NCI-H460 (cell line): ENCODE results near the gene SLC30A2. TPM values are rescaled to one million over a fixed set of nuclear protein-coding genes. Genes with fewer than 3 reads are reported as not detected.

Experiments used
- DNase-seq: peaks from one replicate; pipeline ENCODE4 v3.0.0-alpha.2; 2016; ENCODE audit warnings: low read depth; ENCODE audit errors: extremely low read depth
- small RNA-seq, 2 experiments: library from RNA; depleted of rRNA; stranded (forward); fragments of <200 nt; gene quantifications; one replicate each; pipeline ENCODE3, GENCODE V24; 2014
- total RNA-seq: library from RNA; depleted of rRNA; stranded (reverse); fragments of >200 nt; shearing (Covaris generic); gene quantifications from 2 replicates; pipeline ENCODE4 v1.2.3, GENCODE V29; 2014; rRNA removed

Gene SLC30A2
- total RNA-seq, 1 experiment from 2014 or later = not detected

DNA sequence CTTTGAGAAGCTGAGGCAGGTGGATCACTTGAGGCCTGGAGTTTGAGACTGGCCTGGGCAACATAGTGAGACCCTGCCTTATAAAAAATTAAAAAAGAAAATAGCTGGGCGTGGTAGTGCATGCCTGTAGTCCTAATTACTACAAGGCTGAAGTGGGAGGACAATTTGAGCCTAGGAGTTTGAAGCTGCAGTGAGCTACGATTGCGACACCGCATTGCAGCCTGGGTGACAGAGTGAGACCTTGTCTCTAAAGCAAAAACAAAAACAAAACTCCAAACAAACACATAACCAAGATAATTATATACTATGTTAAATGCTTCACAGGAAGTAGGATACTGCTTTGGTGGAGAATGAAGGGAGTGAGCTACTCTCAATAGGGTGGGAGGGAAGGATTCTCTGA is 42.7 kb downstream of the SLC30A2 start:
- no peak for DNase-seq

DNA sequence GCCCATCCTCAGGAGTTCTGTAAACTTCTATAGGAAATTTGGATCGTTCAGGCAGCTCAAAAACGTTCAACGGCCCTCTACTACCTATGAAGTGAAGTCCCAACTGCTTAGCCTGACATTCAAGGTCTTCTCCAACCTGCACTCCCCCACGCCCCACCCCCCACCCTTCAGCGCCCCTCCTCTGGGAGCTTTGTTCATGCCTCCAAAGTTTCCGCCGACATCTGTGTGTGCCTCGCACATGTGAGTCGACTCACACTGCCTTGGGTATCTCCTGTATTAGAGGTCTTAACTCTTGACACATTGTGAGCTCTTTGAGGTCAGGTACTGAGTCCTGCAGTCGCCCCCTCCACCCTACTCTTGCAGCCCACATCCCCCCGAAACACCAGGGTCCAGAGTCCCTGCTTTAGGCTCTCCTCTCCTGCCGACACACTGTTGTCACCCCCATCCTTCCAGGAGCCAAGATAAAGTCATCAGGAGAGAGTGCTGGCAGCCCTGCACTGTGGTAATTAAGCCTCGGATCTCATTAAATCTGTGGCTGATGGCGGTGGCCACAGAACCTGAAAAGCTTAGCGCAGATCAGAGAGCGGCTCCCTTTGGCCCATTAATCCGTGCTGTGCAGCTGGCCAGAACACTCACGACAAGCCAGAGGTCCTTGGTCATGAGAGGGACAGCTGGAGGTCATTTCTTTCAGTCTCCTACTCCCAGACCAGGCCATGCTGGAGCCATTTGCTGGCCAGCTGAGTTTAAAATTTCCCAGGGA is 46.7 kb downstream of the SLC30A2 start:
- no peak for DNase-seq

DNA sequence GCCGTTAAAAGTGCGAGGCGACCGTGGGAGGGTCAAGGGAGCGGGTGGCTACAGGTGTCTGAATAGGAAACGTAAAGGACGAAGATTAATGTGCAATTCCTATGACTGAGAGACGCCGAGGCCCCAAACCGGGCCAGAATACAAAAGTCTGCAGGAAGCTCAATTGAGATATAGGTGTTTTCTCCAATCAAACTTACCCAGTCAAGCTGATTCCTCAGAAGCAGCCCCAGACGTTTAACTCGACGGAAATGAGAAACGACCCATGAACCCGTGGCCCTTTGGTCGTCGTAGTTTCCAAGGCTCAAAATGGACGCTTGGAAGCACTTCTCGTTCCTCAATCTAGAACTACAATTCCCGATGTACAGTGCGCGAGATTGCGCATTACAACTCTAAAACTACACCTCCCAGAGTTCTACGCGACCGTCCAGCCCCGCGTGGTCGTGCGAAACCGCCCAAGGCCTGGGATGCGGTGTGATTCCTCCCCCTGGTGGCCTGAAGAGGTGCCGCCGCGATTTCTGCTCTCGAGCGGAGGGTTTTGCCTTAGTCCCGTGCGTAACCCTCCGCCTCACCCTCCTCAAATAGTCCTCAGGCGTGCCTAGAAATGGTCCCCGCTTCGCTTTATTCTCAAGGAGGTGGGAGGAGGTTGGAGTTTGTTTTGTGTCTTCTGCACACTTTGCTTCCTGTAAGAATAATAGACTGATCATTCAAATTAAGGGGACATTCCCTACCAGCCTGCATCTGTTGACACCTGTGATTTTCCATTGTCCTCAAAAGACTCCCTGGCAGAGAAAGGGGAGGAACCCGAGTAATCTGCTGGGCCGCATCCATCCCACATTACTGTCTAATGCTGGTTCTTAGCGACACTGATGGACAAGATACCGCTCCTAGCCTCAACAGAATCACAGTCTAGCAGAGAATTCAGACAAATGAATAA is 47.8 kb downstream of the SLC30A2 start, which contains the start of gene PAFAH2:
TSS of gene PAFAH2 (minus strand) at position 236 of the 934 bp plus-strand sequence. CDS start 7,247 bp downstream, outside the sequence.
- DNase-seq = peak; percentile 97

GRCh38 chr1:25996966-25997827 is 48.7 kb downstream of the SLC30A2 start:
- no peak for DNase-seq

DNA sequence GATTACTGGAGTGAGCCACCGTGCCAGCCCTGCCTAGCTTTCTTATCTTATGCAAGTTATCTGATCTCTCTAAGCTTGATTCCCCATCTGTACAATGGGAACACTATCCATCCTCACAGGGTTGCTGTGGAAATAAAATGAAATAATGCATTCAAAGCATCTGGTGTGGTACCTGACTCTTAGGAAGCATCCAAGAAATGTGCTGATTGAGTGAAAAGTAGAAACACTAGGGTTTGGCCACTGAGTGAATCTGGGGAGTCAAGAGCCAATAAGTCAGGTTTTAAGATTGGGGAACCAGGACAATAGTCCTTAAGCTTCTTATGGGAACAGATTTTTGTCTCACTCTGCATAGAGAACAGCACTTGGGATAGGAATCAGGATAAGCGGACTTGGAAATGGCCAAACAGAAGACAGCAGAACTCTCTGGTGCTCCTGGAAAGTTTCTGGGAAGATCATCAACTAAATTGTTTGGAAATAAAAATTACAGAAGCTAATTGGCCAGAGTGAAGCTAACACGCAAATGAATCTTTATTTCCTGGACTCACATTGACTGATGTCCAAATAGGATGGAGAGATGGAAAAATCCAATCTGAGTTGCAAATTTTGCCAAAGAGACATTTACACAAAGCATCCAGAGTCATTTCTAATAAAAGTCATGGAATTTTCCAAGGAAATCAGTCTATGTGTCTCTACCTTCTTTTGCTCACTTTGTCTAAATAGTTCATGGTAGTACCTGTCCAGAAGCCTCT is 51.3 kb downstream of the SLC30A2 start:
- DNase-seq = no peak

DNA sequence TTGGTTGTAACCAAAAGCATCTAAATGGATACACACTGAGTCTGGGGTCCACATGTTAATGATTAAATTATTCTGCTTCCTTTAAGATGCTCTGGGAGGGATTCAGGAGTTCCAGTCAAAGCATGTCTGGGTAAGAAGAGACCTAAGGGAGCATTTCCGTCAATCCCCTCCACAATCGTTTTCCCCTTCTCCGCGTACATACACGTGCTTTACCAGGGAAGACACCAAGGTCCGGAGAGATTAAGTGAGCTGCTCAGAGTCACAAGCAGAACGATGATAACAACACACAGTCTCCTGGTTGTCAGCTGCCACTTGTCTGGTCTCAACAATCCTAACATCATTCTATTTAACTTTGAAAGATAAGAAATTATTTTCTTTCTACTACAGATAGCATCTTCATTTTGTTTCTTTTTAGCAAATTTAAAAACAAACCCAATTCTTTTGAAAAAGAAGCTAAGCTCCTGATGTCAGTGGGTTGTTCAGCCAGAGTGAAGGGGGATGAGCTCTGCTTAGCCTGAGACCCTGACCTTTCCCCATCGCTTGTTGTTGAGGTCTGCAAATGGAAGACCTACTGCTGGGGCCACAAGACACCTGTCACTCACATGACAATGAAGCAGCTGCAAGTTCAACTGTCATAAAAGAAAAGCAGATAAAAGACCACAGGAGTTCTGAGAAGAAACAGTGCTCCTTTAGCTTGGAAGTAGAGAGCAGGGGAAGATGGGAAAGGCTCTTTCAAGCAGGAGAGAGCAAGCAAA is 52.5 kb downstream of the SLC30A2 start:
- DNase-seq = no peak

DNA sequence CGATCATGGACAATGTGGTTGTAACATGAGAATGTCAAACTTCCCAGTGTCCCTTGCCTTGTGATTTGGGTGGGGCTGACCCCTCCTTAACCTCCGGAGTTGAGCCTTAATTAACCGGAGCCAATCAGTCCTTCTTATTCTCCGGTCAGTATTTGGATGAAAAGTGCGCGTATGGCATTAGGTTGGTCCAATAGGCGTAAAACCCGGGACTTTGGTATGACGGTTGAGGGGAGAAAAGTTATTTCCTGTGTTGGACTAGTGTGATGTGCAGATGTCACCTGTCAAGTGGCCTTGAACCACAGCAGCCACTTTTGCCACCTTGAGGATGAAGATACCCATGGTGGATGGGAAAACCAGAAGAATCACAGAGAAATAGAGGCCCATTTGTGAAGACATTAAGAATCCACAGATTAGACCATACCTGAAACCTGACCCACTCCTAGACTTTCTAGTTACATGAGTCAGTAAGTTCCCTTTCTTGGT is 53.2 kb downstream of the SLC30A2 start:
- DNase-seq = no peak

DNA sequence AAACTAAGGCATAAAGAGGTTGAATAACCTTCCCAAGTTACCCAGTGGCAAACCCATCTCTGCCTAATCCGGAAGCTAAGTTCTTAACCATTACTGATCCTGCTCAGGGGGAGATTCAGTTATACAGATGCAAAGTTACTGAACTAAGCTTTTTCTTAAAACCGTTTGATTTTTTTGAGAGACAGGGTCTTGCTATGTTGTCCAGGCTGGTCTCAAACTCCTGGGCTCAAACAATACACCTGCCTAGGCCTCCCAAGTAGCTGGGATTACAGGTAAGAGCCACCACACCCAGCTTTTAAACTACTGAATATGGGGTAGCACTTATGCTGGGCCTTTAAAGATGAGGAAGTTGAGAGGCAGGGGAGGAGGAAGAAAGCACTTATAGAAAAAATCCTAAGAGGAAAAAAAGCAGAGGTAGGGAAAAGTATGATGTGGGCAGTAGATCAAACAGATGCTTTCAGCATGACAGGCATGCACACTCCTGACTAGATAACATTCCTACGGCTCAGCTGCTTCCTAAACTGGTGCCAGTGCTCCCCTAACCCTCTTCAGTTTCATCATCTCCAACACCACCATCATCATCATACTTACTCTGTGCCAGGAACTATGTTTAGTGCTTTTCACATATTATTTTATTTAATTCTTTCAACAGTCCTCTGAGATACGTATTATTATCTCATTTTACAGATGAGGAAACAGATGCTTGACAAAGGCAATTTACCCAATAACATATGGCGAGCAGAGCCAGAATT is 53.8 kb downstream of the SLC30A2 start:
- DNase-seq = no peak

- DNase-seq = no peak
Observed at GRCh38 chr1:25990702-25991395, 55.1 kb downstream of the SLC30A2 start.

GRCh38 chr1:25990251-25990650 is 55.7 kb downstream of the SLC30A2 start:
- DNase-seq = no peak

DNA sequence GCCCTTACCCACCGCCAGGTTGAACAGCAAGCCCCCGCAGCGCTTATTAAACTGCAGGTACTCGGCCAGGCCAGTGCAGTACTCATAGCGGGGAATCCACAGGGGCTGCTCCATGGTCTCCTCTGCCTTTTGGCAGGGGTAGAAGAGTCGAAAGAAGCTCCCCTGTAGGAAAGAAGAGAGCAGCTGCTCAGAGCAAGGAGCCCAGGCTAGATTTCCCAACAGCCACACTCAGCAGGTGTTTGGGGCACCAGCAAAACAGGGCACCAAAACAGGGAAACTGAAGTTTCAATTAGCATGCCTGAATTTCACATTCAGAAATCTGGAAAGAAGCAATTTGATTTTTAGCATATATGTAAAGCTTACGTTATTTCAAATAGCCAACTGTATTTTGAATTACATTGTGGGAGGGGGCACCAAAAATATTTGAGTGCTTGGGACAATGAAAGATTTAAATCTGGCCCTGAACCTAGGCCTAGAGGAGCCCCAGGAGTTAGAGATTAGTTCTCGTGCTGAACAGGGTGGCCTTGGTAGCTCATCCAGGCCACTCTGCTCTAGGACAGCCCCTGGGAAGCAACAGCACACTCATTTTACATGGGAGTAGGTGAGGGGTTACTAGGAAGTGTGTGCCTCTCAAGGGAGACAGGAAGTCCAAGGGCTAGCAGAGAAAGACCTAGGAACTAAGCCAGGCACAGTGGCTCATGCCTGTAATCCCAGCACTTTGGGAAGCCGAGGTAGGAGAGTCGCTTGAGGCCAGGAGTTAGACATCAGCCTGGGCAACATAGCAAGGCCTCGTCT is 56.3 kb downstream of the SLC30A2 start:
- DNase-seq = no peak

- DNase-seq = no peak
Observed at GRCh38 chr1:25987951-25988350, 58.0 kb downstream of the SLC30A2 start.

Small RNA genes lying within 50 kb of the gene (small RNA-seq; reads per million reads assigned to genes)
- gene RF00283 = 0 reads per million in 2 experiments
- 0 reads per million in 2 experiments for gene RF00492

Other genes with a start within 250 kb of the SLC30A2 start
- 29.3 and 32.3 TPM in 2 replicates for gene SELENON, start 245.9 kb downstream of the SLC30A2 start, total RNA-seq
- gene MTFR1L, start 226.2 kb downstream of the SLC30A2 start, total RNA-seq = 26.2 and 27.2 TPM in 2 replicates
- gene AUNIP, start 186.7 kb downstream of the SLC30A2 start, total RNA-seq = 7.8 and 8.8 TPM in 2 replicates
- gene PAQR7, start 170.4 kb downstream of the SLC30A2 start, total RNA-seq = 4.3 and 4.5 TPM in 2 replicates
- 75.9 and 97.0 TPM in 2 replicates for gene STMN1, start 139.7 kb downstream of the SLC30A2 start, total RNA-seq
- gene PAFAH2, start 48.1 kb downstream of the SLC30A2 start, total RNA-seq = 9.8 and 10.5 TPM in 2 replicates
- 0.05 TPM in 1 of 2 replicates, not detected in the other for gene EXTL1, start 24.3 kb downstream of the SLC30A2 start, total RNA-seq
- not detected in 2 replicates for gene TRIM63, start 21.5 kb upstream of the SLC30A2 start, total RNA-seq
- gene PDIK1L, start 65.7 kb upstream of the SLC30A2 start, total RNA-seq = 7.6 and 7.9 TPM in 2 replicates
- not detected in 2 replicates for gene FAM110D, start 113.0 kb upstream of the SLC30A2 start, total RNA-seq
- not detected in 2 replicates for gene C1orf232, start 122.8 kb upstream of the SLC30A2 start, total RNA-seq
- 39.1 and 50.8 TPM in 2 replicates for gene ZNF593, start 123.8 kb upstream of the SLC30A2 start, total RNA-seq
- gene ZNF593OS, start 125.7 kb upstream of the SLC30A2 start, total RNA-seq = not detected in 2 replicates
- gene CNKSR1, start 131.4 kb upstream of the SLC30A2 start, total RNA-seq = 0.52 and 0.92 TPM in 2 replicates
- not detected in 2 replicates for gene CATSPER4, start 144.5 kb upstream of the SLC30A2 start, total RNA-seq
- 32.3 and 36.8 TPM in 2 replicates for gene CEP85, start 188.1 kb upstream of the SLC30A2 start, total RNA-seq
- gene SH3BGRL3, start 234.0 kb upstream of the SLC30A2 start, total RNA-seq = 36.5 and 42.7 TPM in 2 replicates